Measurements from ENCODE around the gene CMSS1.

- TF ChIP-seq POLR2AphosphoS2 (conservative IDR thresholded peaks at IDR 0.05; ENCODE audit: low read length) (no peak), SMC3 (IDR thresholded peaks at IDR 0.05) (no peak), JUN (IDR thresholded peaks at IDR 0.05) (no peak), CTCF (IDR thresholded peaks at IDR 0.05) (no peak), ZFP36 (IDR thresholded peaks at IDR 0.05; ENCODE audit: borderline replicate concordance, partially characterized antibody) (no peak), REST (IDR thresholded peaks at IDR 0.05) (no peak), MYC (IDR thresholded peaks at IDR 0.05; ENCODE audit: borderline replicate concordance, low read length) (no peak), ESRRA (IDR thresholded peaks at IDR 0.05; ENCODE audit: borderline replicate concordance, low read length) (no peak)
- TF ChIP-seq, protein P1, sequence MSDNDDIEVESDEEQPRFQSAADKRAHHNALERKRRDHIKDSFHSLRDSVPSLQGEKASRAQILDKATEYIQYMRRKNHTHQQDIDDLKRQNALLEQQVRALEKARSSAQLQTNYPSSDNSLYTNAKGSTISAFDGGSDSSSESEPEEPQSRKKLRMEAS (IDR thresholded peaks at IDR 0.05), result no peak
Measured at GRCh38 chr3:99776516-99777209, 41.0 kb upstream of the CMSS1 start.

Measured in A549 (cell line).